ENCODE data around the gene EPSTI1. TPM values are rescaled to one million over a fixed set of nuclear protein-coding genes. Genes with fewer than 3 reads are reported as not detected.

Gene EPSTI1
- polyA plus RNA-seq, 10 donors, result 1.7 to 4.6 (median 2.7) TPM

- no peak for DNase-seq
Measured at GRCh38 chr13:42973581-42973980, 18.5 kb downstream of the EPSTI1 start.

DNA sequence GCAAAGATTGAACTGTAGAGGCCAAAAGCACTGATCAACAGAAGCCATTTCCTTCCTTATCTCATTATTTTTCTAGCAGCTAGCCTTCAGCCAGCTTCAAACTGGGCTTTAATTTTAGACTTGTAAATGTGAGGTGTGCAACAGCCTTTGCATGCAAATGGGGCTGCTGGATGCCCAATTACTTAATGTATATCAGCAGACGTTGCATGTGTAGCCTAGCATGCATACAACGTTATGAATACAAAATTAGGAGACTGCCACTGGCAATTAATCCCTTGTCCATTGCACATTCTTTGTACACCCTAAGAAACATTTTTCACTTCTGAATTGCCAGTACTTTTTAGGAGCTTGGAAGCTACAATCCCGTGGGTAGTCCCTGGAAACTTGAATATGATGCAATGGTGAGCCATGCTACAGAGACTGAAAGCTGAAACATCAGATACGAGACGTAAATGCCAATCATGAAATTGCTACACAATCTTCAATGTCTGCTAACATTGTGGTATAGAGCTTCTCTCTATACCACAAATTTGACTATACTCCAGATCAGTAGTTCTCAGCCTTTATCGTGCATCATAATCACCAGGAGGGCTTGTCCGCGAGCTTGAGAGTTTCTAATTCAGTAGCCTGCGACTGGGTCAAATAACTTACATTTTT, 20.2 kb downstream of the EPSTI1 start:
- DNase-seq, result no peak

DNA sequence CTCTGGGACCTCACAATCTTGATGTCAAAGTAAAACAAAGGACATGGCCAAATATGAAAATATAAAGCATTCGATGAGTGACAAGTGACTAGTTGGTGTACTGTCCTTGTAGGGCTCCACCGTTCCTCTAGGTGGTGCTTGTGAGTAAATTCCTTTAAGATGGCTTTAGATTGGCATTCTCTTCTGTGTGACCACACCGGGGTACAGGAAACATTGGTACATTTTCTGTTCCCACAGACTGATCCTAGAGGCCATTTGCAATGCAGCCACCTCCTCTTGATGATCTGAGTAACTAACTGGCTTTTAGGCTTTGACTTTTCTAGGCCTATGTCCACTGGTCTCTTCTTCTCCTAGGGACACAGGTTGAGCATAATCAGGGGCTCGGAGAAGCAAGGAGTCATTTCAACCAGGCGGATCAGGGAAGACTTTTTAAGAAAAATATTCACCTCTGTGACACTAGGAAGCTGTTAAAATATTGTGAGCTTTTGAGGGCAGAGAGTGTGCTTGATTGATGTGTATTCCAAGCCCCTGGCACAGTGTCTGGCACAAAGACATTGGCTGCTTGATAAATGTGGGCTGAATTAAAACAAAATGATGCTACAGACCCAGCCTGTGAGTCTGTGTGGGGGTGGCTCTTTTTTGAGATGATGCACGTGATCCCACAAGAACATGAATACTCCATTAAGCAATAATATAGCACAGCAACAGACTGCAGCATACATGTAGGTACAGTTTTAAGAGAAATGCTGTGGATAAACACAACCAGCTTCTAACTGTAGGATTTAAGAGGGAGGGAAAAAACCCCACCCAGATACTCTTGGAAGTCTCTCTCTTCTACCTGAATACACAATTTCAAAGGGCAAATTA, 21.0 kb downstream of the EPSTI1 start:
- peak in 1 of 3 donors; percentile 29 for DNase-seq

DNA sequence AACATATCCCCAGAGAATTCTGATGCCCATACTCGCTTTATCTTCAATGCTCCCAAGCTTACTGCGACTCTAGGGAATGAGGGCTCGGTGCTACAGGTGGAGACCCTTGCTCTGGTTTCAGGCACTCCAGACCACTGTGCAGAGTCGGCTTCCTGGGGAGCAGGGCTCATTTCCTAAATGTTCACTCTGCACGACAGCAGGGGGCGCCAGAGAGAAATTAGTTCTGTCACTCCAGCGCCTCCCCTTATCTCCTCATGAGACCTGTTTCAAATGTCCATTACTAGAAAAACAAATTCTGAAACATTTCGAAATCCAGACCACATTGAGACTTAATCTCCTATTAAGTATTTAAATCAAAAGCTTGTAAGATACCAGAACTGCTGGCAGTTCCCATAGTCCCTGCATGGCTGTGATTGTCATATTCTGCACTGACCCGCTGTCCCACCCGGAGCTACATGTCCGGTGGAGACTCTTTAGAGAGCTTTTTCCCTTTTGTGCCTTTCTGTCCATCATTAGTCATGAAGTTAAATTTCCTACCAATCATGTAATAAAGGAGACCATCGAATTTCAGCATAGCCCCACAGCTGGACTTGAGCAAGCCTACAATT, 22.4 kb downstream of the EPSTI1 start:
- DNase-seq, result peak in 2 of 3 donors; percentile 63 to 71

GRCh38 chr13:42968906-42969305, 23.1 kb downstream of the EPSTI1 start:
- DNase-seq, result no peak

DNA sequence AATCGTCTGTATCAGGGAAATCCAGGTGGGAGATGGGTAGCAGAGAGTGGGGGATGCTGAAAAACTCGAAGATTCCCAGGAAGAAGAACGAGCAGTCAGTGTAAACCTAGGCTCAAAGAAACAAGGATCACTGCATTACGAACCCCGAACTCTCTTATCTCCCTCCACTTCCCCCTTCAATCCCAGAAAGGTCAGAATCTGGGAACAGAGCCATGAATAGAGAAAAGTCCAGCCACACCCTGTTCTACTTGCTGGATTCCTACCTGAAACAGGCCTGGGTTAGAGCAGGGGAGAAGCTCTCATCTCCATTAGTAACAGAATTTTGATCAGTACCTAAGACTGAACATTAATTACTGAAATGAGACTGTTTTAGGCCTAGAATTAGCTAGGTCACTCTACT, 24.4 kb downstream of the EPSTI1 start:
- DNase-seq, result no peak

DNA sequence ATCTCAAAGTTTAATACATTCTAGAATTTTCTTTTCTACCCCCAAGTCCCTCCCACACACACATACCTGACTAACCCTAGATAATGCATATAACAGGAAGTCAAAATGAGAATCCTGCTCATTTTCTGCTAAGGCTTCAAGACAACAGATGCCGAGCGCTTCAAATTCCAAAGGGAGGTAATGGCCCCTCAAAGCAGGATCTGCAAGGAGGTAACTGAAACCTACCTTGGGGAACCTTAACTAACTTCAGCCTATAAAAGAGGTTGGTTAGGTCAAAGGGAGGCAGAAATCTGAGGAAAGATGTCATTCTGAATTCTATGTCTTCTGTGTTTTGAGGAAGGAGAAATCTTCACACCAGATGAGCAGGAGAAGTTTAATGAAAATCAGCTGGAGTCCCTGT, 26.8 kb downstream of the EPSTI1 start:
- DNase-seq, result no peak

DNA sequence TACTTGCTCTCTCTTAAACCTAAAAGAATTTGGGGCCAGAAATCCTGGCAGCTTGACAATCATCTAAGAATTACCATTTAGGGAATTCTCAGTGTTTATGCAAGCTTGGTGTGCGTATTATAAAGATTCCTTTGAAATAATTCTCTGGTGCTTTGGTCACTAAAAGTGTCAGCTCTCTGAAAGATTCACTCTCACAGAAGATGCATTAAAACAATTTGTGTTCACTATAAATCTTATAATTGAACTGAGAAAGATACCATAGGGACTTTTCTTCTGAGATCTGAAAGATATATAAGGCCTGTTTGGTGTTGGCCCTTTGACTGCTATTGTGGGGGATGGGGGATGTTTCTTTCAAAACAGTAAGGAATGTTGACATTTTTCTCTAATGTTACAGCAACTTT, 27.3 kb downstream of the EPSTI1 start:
- DNase-seq, result peak in 2 of 3 donors; percentile 36 to 45

DNA sequence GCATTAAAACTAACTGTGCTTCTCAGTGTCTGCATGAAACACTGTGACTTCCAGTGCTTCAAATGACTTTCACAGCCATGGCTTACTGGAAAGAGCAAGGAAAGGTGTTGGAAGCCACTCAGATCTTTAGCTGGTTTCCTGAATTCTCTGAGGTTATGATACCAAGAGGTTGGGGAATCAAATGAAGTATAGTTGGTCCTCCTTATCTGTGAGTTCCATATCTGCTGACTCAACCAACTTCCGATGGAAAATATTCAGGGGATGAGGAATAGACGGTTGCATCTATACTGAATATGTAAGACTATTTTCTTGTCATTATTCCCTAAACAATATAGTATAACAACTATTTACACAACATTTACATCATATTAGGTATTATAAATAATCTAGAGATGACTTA, 32.4 kb downstream of the EPSTI1 start:
- DNase-seq, result no peak

GRCh38 chr13:42957881-42958280, 34.2 kb downstream of the EPSTI1 start:
- no peak for DNase-seq

DNA sequence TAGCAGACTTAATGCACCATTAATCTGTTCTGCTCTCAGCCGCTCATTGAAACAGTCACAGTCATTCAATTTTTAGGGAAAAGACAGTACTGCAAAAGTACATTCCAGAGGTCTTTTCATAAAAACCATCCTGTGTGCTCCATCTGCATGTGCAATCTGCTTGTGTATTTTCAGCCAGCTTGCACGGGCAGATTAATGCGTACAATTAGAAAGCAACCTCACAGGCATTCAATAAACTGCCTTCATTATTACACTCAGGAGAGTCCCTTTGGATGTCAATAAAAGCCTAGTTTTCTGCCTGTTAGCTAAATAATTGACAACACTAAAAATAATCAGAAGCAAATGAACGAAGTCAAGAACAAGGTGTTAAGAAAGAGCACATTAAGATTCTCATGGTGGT, 41.9 kb downstream of the EPSTI1 start:
- DNase-seq, result no peak

DNA sequence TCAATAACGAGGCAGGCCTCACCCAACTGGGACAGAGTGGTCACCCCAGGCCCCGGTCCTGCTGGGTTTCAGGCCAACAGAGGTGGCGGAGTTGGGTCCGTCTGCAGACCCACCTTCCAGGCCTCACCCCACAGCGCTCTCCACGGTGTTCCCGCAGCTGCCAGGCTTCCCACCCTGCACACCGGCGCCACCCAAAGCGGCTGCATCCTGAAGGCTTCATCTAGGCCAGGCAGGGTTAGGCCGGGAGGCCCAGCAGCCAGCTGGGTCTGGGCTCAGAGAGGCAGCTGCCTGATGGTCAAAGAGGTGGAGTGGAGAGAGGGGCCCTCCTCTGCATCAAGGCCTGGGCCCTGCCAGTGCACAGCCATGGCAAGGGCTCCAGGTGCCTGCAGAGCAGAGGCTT, 44.1 kb downstream of the EPSTI1 start:
- no peak for DNase-seq

DNA sequence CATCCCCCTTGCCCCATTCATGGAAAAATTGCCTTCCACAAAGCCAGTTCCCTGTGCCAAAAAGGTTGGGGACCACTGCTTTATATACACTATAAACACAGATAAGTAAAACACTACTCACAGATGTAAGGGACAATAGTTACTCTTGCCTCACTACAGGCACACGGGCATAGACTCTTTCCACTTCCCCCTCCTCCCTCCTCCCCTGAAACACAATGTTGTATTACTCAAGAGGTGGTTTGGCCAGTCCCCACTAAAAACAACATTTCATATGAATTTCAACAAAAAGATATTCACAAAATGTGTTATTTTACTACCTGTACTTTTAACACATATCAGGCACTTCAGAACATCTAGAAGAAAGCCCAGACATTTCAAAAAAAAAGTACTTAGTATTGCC, 45.1 kb downstream of the EPSTI1 start:
- DNase-seq, result no peak

GRCh38 chr13:42929886-42930535, 62.0 kb downstream of the EPSTI1 start:
- DNase-seq, result no peak

- DNase-seq, result peak in 2 of 3 donors; percentile 18 to 50
Measured at GRCh38 chr13:42926555-42926954, 65.5 kb downstream of the EPSTI1 start.

GRCh38 chr13:42926043-42926442, 66.0 kb downstream of the EPSTI1 start:
- DNase-seq, result no peak

GRCh38 chr13:42925626-42926025, 66.4 kb downstream of the EPSTI1 start:
- no peak for DNase-seq

DNA sequence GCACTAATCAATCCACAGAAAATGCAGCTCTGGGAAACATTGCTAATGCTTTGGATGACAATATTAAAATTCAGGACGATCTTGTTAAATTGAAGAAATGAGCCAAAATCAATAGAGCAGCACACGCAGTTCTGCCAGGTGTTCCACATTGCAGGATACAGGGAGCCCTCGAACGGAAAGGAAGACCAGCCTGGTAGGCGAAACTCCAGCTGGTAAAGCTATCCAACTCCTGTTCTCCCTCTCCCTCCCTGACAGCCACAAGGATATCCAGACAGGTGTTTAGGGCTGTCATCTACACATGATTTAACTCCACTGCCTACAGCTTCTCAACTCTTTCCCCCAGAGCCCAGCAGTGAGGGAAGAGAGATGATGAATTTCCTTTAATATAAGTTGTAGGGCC, 67.7 kb downstream of the EPSTI1 start:
- peak; percentile 10 to 38 (median 14) for DNase-seq

DNA sequence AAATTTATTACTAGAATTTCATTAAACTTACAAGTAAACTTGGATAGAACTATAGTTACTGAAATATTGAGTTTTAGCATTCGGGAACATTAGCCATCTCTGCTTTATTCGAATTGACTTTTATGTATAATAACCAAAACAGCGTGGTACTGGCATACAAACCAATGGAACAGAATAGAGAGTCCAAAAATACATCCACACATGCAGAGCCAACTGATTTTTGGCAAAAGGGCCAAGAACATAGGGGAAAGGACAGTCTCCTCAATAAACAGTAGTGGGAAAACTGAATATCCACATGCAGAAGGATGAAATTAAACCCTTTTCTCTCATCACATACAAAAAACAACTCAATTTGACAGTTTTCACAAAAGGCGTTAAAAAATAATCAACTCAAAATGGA, 84.3 kb downstream of the EPSTI1 start:
- no peak for DNase-seq

GRCh38 chr13:42906257-42906656, 85.8 kb downstream of the EPSTI1 start:
- no peak for DNase-seq

DNA sequence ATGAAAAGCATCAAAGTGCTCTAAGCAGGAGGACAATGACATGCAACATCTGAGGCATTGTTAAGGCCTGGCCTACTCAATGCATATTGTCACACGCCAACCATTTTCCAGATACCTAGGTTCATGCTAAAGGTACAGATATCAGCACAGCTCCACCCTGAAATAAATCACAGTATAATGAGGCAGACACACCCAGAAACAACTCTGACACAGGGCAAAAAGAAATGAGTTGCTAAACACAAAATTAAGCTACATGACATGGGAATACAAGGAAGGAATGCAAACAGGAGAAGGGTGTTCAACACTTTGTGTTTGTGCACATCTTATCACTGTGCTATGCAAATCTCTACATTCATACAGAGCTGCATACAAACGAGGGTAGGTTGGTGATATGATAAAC, 86.5 kb downstream of the EPSTI1 start:
- no peak for DNase-seq

DNA sequence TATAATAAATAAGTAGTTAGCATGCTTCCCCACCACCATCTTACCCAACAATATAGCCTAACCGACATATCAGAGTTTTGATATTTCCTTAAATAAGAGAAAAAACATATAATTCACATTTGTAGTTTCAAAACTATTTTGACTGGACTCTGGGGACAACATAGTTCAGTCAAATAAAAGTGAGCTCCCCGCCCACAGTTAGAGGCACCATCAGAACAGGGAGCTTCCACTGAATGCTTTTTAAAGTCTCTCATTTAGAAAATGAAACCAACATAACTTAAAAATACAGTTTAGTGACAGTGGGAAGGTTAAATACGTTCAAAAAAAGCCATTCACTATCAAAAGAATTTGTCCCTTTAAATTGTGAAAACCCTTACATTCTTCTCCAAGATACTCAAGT, 92.8 kb downstream of the EPSTI1 start:
- no peak for DNase-seq
